Measurements from ENCODE around the gene FER1L5. TPM values are rescaled to one million over a fixed set of nuclear protein-coding genes. Genes with fewer than 3 reads are reported as not detected.
A peak's percentile ranks its signal among the peaks of the same experiment; 100 is the strongest.

The FER1L5 gene
- total RNA-seq, 2 experiments from 2014 or later = not detected

GRCh38 chr2:96737251-96737650, 94.7 kb downstream of the FER1L5 start:
- no peaks in the 10 kb centered on the region for H3K9me3 ChIP-seq (ENCODE audit: control insufficient read depth in 1 of 2, insufficient read depth in 1 of 2, low read length in 2 of 2)
- Mint-ChIP-seq H3K27ac (no peak overlapping the region), H3K27me3 (no peaks in the 10 kb centered on the region), H3K4me1 (ENCODE audit: low read depth) (peaks cover 44% of the 10 kb centered on the region), H3K36me3 (ENCODE audit: low read depth) (peaks cover 54% of the 10 kb centered on the region), H3K4me3 (peak overlapping the region; percentile 76), H3K9me3 (no peaks in the 10 kb centered on the region)
- intact Hi-C loops (cut with DNase I, micrococcal nuclease) = loop anchor here in 1 of 2 experiments (5.0 kb wide), 3 partner anchors 65 to 470 kb away; partner anchors contain the start of genes CIAO1 and TMEM127
- H3K4me3 ChIP-seq (ENCODE audit: low read length) = no peak overlapping the region
- TF ChIP-seq CTCF (IDR thresholded peaks at IDR 0.05) = no peak
- DNase-seq (no peak), ATAC-seq (ENCODE audit: poor library complexity) (no peak)
- peaks cover 38% of the 10 kb centered on the region for H3K36me3 ChIP-seq (ENCODE audit: insufficient read depth, low read length)
- CTCF ChIA-PET = interaction anchor here (1.6 to 1.8 kb wide), 2 partner anchors 24 to 26 kb away, joined by 6 read pairs; partner anchors contain the start of gene CNNM4
- H3K27me3 ChIP-seq (ENCODE audit: control insufficient read depth in 1 of 2, insufficient read depth in 2 of 2, low read length in 2 of 2) = no peaks in the 10 kb centered on the region
- H3K27ac ChIP-seq (ENCODE audit: low read depth in 1 of 2, low read length in 2 of 2) = no peak overlapping the region
- H3K4me1 ChIP-seq (ENCODE audit: insufficient read depth, low read length) = peaks cover 25% of the 10 kb centered on the region
- POLR2A ChIA-PET = no interaction called here

- Mint-ChIP-seq H3K9me3 (no peaks in the 10 kb centered on the region), H3K27me3 (no peaks in the 10 kb centered on the region), H3K4me1 (ENCODE audit: low read depth) (peaks cover 44% of the 10 kb centered on the region), H3K36me3 (ENCODE audit: low read depth) (peaks cover 51% of the 10 kb centered on the region), H3K27ac (peak overlapping the region; percentile 73), H3K4me3 (peak overlapping the region; percentile 76)
- Histone ChIP-seq H3K9me3 (ENCODE audit: control insufficient read depth in 1 of 2, insufficient read depth in 1 of 2, low read length in 2 of 2) (no peaks in the 10 kb centered on the region), H3K4me1 (ENCODE audit: insufficient read depth, low read length) (peaks cover 25% of the 10 kb centered on the region), H3K4me3 (ENCODE audit: low read length) (no peak overlapping the region), H3K27me3 (ENCODE audit: control insufficient read depth in 1 of 2, insufficient read depth in 2 of 2, low read length in 2 of 2) (no peaks in the 10 kb centered on the region), H3K36me3 (ENCODE audit: insufficient read depth, low read length) (peaks cover 33% of the 10 kb centered on the region), H3K27ac (ENCODE audit: low read depth in 1 of 2, low read length in 2 of 2) (peak overlapping the region in 1 of 2 donors; percentile 18)
- DNase-seq (peak in 3 of 14 experiments; percentile 49 to 63 (median 62)), ATAC-seq (ENCODE audit: poor library complexity) (no peak)
- intact Hi-C loops (cut with DNase I, micrococcal nuclease) = loop anchor here in 1 of 2 experiments (5.0 kb wide), 3 partner anchors 64 to 471 kb away; partner anchors contain the start of genes CIAO1 and TMEM127
- TF ChIP-seq CTCF (IDR thresholded peaks at IDR 0.05) = no peak
- CTCF ChIA-PET = no interaction called here
- POLR2A ChIA-PET = interaction anchor here (1.5 kb wide), 1 partner anchor 25 kb away, joined by 3 read pairs; no protein-coding TSS in a partner anchor
Observed at GRCh38 chr2:96737831-96738230, 95.3 kb downstream of the FER1L5 start.

- peaks cover 25% of the 10 kb centered on the region for H3K4me1 ChIP-seq (ENCODE audit: insufficient read depth, low read length)
- H3K4me3 ChIP-seq (ENCODE audit: low read length) = peak overlapping the region; percentile 94
- H3K9me3 ChIP-seq (ENCODE audit: control insufficient read depth in 1 of 2, insufficient read depth in 1 of 2, low read length in 2 of 2) = no peaks in the 10 kb centered on the region
- ChIA-PET POLR2A (interaction anchor here (1.5 kb wide), 1 partner anchor 23 kb away, joined by 3 read pairs; no protein-coding TSS in a partner anchor), CTCF (interaction anchor here (1.0 to 4.2 kb wide), 2 partner anchors 22 to 25 kb away, joined by 4 to 20 read pairs; partner anchors contain the start of gene CNNM4)
- DNase-seq (no peak), ATAC-seq (ENCODE audit: poor library complexity) (no peak)
- peaks cover 37% of the 10 kb centered on the region for H3K36me3 Mint-ChIP-seq (ENCODE audit: low read depth)
- H3K9me3 Mint-ChIP-seq = no peaks in the 10 kb centered on the region
- peak overlapping the region; percentile 97 for H3K4me3 Mint-ChIP-seq
- intact Hi-C loops (cut with DNase I, micrococcal nuclease) = loop anchor here in 1 of 2 experiments (5.0 kb wide), 3 partner anchors 63 to 472 kb away; partner anchors contain the start of genes CIAO1 and TMEM127
- H3K36me3 ChIP-seq (ENCODE audit: insufficient read depth, low read length) = peaks cover 20% of the 10 kb centered on the region
- TF ChIP-seq CTCF (IDR thresholded peaks at IDR 0.05) = no peak
- H3K27ac ChIP-seq (ENCODE audit: low read depth in 1 of 2, low read length in 2 of 2) = peak overlapping the region in 1 of 2 donors; percentile 78
- peaks cover 35% of the 10 kb centered on the region for H3K4me1 Mint-ChIP-seq (ENCODE audit: low read depth)
- peak overlapping the region; percentile 82 for H3K27ac Mint-ChIP-seq
- no peaks in the 10 kb centered on the region for H3K27me3 Mint-ChIP-seq
- no peaks in the 10 kb centered on the region for H3K27me3 ChIP-seq (ENCODE audit: control insufficient read depth in 1 of 2, insufficient read depth in 2 of 2, low read length in 2 of 2)
Observed at GRCh38 chr2:96739076-96739632, 96.6 kb downstream of the FER1L5 start.
